ENCODE measurements around the gene DDX21. TPM values are rescaled to one million over a fixed set of nuclear protein-coding genes. Genes with fewer than 3 reads are reported as not detected.

The DDX21 gene
- total and polyA plus RNA-seq, 2 donors (not counting 1 experiment from before 2014, with no cell fraction given) = 54.2 to 67.9 TPM

DNA sequence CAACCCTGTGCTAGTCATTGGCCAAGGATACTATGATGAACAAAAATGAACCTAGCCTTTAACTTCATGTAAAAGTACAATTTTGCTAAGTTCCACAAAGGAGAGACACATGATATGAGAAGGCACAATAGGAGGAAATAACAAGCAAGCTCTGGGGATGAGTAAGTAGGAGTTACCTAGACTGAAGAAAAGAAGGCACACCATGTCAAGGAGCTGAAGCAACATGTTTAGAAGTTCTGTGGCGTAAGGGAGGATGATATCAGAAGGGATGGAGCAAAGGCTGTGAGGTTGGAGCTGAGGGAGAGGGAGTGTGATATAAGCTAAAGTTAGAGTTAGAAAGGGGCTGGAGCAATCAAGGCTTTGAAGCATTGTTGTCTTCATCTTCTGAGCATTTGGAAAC is 58.2 kb downstream of the DDX21 start:
- Histone ChIP-seq H3K9ac (ENCODE audit: insufficient read depth, low read length) (no peak overlapping the region), H3K4me3 (replicated peaks in 1 of 4; ENCODE audit: control extremely low read depth in 1 of 4, insufficient read depth in 1 of 4, low read depth in 3 of 4, low read length in 4 of 4) (no peak overlapping the region), H3K9me3 (ENCODE audit: control insufficient read depth, insufficient read depth, low read depth, low read length) (no peaks in the 10 kb centered on the region), H2AFZ (ENCODE audit: low read length) (no peak overlapping the region), H3K79me2 (ENCODE audit: control insufficient read depth, insufficient read depth, low read length) (no peaks in the 10 kb centered on the region), H3K27ac (ENCODE audit: insufficient read depth, low read length) (no peak overlapping the region), H3K4me2 (ENCODE audit: extremely low read depth, insufficient read depth, low read length) (no peak overlapping the region), H3K27me3 (ENCODE audit: control insufficient read depth, insufficient read depth, low read length) (no peaks in the 10 kb centered on the region), H3K36me3 (ENCODE audit: control insufficient read depth, insufficient read depth, low read length) (peaks cover 4% of the 10 kb centered on the region), H3K4me1 (ENCODE audit: control insufficient read depth, extremely low read depth, insufficient read depth, low read length) (peaks cover 2% of the 10 kb centered on the region), H4K20me1 (ENCODE audit: control insufficient read depth, extremely low read depth, insufficient read depth, low read length) (no peaks in the 10 kb centered on the region)
- DNase-seq (ENCODE audit: low read depth in 2 of 2) = no peak
- TF ChIP-seq EZH2 (IDR thresholded peaks at IDR 0.05; ENCODE audit: low read length, missing control alignments) = no peak
- TF ChIP-seq, protein P1, sequence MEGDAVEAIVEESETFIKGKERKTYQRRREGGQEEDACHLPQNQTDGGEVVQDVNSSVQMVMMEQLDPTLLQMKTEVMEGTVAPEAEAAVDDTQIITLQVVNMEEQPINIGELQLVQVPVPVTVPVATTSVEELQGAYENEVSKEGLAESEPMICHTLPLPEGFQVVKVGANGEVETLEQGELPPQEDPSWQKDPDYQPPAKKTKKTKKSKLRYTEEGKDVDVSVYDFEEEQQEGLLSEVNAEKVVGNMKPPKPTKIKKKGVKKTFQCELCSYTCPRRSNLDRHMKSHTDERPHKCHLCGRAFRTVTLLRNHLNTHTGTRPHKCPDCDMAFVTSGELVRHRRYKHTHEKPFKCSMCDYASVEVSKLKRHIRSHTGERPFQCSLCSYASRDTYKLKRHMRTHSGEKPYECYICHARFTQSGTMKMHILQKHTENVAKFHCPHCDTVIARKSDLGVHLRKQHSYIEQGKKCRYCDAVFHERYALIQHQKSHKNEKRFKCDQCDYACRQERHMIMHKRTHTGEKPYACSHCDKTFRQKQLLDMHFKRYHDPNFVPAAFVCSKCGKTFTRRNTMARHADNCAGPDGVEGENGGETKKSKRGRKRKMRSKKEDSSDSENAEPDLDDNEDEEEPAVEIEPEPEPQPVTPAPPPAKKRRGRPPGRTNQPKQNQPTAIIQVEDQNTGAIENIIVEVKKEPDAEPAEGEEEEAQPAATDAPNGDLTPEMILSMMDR (conservative IDR thresholded peaks at IDR 0.05 in 1 of 2, IDR thresholded peaks at IDR 0.05 in 1 of 2; ENCODE audit: low read depth in 1 of 2, low read length in 2 of 2) = no peak

DNA sequence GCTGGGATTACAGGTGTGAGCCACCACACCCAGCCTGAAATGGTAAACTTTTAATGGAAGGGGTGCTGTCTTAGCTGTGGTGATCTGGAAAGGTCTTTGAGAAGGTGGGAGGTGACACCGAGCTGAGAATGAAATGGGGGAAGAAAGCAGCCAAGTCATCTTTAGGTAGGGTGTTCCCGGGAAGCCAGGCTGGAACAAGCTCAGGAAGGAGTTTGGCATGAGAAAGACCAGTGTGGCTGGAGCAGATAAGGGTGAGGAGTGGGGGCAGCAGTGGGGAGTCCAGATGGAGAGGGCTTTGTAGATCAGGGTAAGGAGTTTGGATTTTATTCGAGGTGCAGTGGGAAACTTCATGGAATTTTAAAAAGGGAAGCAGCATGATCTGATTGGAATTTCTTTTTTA is 62.6 kb downstream of the DDX21 start:
- TF ChIP-seq EZH2 (IDR thresholded peaks at IDR 0.05; ENCODE audit: low read length, missing control alignments) = no peak
- TF ChIP-seq, protein P1 (conservative IDR thresholded peaks at IDR 0.05 in 1 of 2, IDR thresholded peaks at IDR 0.05 in 1 of 2; ENCODE audit: low read depth in 1 of 2, low read length in 2 of 2) = no peak
- Histone ChIP-seq H3K79me2 (ENCODE audit: control insufficient read depth, insufficient read depth, low read length) (no peaks in the 10 kb centered on the region), H3K4me1 (ENCODE audit: control insufficient read depth, extremely low read depth, insufficient read depth, low read length) (no peaks in the 10 kb centered on the region), H3K4me2 (ENCODE audit: extremely low read depth, insufficient read depth, low read length) (no peak overlapping the region), H4K20me1 (ENCODE audit: control insufficient read depth, extremely low read depth, insufficient read depth, low read length) (no peaks in the 10 kb centered on the region), H2AFZ (ENCODE audit: low read length) (no peak overlapping the region), H3K27me3 (ENCODE audit: control insufficient read depth, insufficient read depth, low read length) (no peaks in the 10 kb centered on the region), H3K9me3 (ENCODE audit: control insufficient read depth, insufficient read depth, low read depth, low read length) (no peaks in the 10 kb centered on the region), H3K4me3 (replicated peaks in 1 of 4; ENCODE audit: control extremely low read depth in 1 of 4, insufficient read depth in 1 of 4, low read depth in 3 of 4, low read length in 4 of 4) (no peak overlapping the region), H3K9ac (ENCODE audit: insufficient read depth, low read length) (no peak overlapping the region), H3K36me3 (ENCODE audit: control insufficient read depth, insufficient read depth, low read length) (peaks cover 4% of the 10 kb centered on the region), H3K27ac (ENCODE audit: insufficient read depth, low read length) (no peak overlapping the region)
- DNase-seq (ENCODE audit: low read depth in 2 of 2) = no peak

DNA sequence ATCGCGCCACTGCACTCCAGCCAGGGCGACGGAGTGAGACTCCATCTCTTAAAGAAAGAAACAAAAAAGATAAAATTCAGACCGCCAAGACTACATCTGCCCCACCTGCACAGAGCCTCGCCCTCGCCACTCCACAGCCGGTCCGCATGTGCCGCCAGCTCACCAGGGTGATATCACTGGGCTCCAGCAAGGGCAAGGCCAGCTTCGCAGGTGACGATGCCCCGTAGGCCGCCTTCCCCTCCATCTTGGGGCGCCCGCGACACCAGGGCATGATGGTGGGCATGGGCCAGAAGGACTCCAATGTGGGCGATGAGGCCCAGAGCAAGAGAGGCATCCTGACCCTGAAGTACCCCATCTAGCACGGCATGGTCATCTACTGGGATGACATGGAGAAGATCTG is 66.6 kb downstream of the DDX21 start:
- no peaks in the 10 kb centered on the region for H4K20me1 ChIP-seq (ENCODE audit: control insufficient read depth, extremely low read depth, insufficient read depth, low read length)
- H3K36me3 ChIP-seq (ENCODE audit: control insufficient read depth, insufficient read depth, low read length) = peaks cover 2% of the 10 kb centered on the region
- H3K4me2 ChIP-seq (ENCODE audit: extremely low read depth, insufficient read depth, low read length) = no peak overlapping the region
- no peaks in the 10 kb centered on the region for H3K4me1 ChIP-seq (ENCODE audit: control insufficient read depth, extremely low read depth, insufficient read depth, low read length)
- no peak overlapping the region for H3K27ac ChIP-seq (ENCODE audit: insufficient read depth, low read length)
- no peak for DNase-seq (ENCODE audit: low read depth in 2 of 2)
- H2AFZ ChIP-seq (ENCODE audit: low read length) = no peak overlapping the region
- no peaks in the 10 kb centered on the region for H3K27me3 ChIP-seq (ENCODE audit: control insufficient read depth, insufficient read depth, low read length)
- H3K79me2 ChIP-seq (ENCODE audit: control insufficient read depth, insufficient read depth, low read length) = no peaks in the 10 kb centered on the region
- no peak overlapping the region for H3K9ac ChIP-seq (ENCODE audit: insufficient read depth, low read length)
- TF ChIP-seq, protein P1 (conservative IDR thresholded peaks at IDR 0.05 in 1 of 2, IDR thresholded peaks at IDR 0.05 in 1 of 2; ENCODE audit: low read depth in 1 of 2, low read length in 2 of 2) = no peak
- no peak for TF ChIP-seq EZH2 (IDR thresholded peaks at IDR 0.05; ENCODE audit: low read length, missing control alignments)
- H3K4me3 ChIP-seq (replicated peaks in 1 of 4; ENCODE audit: control extremely low read depth in 1 of 4, insufficient read depth in 1 of 4, low read depth in 3 of 4, low read length in 4 of 4) = no peak overlapping the region
- no peaks in the 10 kb centered on the region for H3K9me3 ChIP-seq (ENCODE audit: control insufficient read depth, insufficient read depth, low read depth, low read length)
